ENCODE results near the gene PLA2G2D. TPM values are rescaled to one million over a fixed set of nuclear protein-coding genes. Genes with fewer than 3 reads are reported as not detected.

The PLA2G2D gene
- total and polyA plus RNA-seq, 9 of the 15 experiments (the other 6 are each of a cell fraction or from before 2014, with no cell fraction given) = not detected

DNA sequence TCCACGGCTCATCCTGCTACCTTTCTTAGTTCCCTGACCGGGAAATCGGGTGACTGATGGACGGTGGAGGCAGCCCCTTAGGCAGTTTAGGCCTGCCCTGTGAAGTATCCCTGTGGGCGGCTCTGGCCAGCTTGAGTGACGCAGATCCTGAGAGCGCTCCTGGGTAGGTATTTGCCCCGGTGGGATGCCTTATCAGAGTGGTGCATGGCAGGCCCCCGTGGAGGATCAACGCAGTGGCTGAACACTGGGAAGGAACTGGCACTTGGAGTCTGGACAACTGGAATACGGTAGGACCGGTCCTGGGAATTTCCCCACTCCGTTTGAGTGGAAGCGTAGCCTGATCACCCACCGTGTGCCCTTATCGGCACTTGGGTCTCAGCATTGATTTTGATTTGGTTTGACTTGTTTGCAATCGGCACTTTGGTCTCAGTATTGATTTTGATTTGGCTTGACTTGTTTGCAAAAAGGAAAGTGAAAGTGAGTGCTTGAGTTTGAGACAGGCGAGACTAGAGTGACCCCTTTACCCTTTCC, 35.0 kb upstream of the PLA2G2D start (continued):
- TF ChIP-seq, protein P1, sequence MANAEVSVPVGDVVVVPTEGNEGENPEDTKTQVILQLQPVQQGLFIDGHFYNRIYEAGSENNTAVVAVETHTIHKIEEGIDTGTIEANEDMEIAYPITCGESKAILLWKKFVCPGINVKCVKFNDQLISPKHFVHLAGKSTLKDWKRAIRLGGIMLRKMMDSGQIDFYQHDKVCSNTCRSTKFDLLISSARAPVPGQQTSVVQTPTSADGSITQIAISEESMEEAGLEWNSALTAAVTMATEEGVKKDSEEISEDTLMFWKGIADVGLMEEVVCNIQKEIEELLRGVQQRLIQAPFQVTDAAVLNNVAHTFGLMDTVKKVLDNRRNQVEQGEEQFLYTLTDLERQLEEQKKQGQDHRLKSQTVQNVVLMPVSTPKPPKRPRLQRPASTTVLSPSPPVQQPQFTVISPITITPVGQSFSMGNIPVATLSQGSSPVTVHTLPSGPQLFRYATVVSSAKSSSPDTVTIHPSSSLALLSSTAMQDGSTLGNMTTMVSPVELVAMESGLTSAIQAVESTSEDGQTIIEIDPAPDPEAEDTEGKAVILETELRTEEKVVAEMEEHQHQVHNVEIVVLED (CRISPR knock-in tag; IDR thresholded peaks at IDR 0.05) = no peak
- TF ChIP-seq, protein P2, sequence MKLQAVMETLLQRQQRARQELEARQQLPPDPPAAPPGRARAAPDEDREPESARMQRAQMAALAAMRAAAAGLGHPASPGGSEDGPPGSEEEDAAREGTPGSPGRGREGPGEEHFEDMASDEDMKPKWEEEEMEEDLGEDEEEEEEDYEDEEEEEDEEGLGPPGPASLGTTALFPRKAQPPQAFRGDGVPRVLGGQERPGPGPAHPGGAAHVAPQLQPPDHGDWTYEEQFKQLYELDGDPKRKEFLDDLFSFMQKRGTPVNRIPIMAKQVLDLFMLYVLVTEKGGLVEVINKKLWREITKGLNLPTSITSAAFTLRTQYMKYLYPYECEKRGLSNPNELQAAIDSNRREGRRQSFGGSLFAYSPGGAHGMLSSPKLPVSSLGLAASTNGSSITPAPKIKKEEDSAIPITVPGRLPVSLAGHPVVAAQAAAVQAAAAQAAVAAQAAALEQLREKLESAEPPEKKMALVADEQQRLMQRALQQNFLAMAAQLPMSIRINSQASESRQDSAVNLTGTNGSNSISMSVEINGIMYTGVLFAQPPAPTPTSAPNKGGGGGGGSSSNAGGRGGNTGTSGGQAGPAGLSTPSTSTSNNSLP (IDR thresholded peaks at IDR 0.05; ENCODE audit: borderline replicate concordance, low read depth, low read length) = no peak
- TF ChIP-seq SRSF3 (IDR thresholded peaks at IDR 0.05; ENCODE audit: insufficient read depth, low read length) (no peak), ATF4 (CRISPR knock-in tag; IDR thresholded peaks at IDR 0.05) (no peak)

- no peak overlapping the region for H3K4me3 ChIP-seq
- intact Hi-C loops (cut with micrococcal nuclease) = loop anchor here (1.0 to 2.0 kb wide), 3 partner anchors 52 to 235 kb away; no protein-coding TSS in a partner anchor
- no peaks in the 10 kb centered on the region; the same call in 1 of the 2 replicates for H3K9me3 ChIP-seq (replicated peaks; ENCODE audit: control insufficient read depth, insufficient read depth, low read depth, low read length)
- WGBS (ENCODE audit: insufficient coverage, low coverage, missing lambda C conversion rate) = 73% methylated on average over 5 of the region's 6 CpGs
- peaks cover 0 to 14% of the 10 kb centered on the region in 2 experiments; a peak in 2 of 5 replicates for H3K27me3 ChIP-seq (ENCODE audit: control insufficient read depth in 2 of 2, insufficient read depth in 2 of 2, low read length in 2 of 2)
- H3K9ac ChIP-seq (ENCODE audit: insufficient read depth in 1 of 2, low read depth in 2 of 2, low read length in 2 of 2) = 0 out of 4 replicates have a peak overlapping the region, but pooled peaks of 1 of the 2 experiments have one; percentile 48
- no peaks in the 10 kb centered on the region for H4K20me1 ChIP-seq (replicated peaks; ENCODE audit: control insufficient read depth, insufficient read depth, low read length)
- DNase-seq (ENCODE audit: extremely low read depth in 1 of 4, low spot score in 3 of 4) = no peak
- no peak overlapping the region for H3K4me2 ChIP-seq (ENCODE audit: insufficient read depth, low read length)
- POLR2A ChIA-PET = no interaction called here
- CTCF ChIA-PET (ENCODE audit: low intra/inter-chr PET ratio) = interaction anchor here (0.5 to 3.0 kb wide), 5 partner anchors 52 to 401 kb away, joined by 3 to 24 read pairs (median 17); no protein-coding TSS in a partner anchor
- no peak for FAIRE-seq
- H3K4me1 ChIP-seq (replicated peaks in 1 of 2; ENCODE audit: control insufficient read depth in 2 of 2, insufficient read depth in 2 of 2, low read length in 2 of 2) = peaks cover 0 to 26% of the 10 kb centered on the region in 2 experiments; a peak in 3 of 5 replicates
- no TSS peak for BruUV-seq (replicated peaks)
- ATAC-seq = no peak
- no peaks in the 10 kb centered on the region for H3K9me1 ChIP-seq (ENCODE audit: control insufficient read depth, insufficient read depth, low read length)
- H3K27ac ChIP-seq (ENCODE audit: extremely low read depth, low read depth, low read length) = no peak overlapping the region
- H2AFZ ChIP-seq (ENCODE audit: low read depth, low read length) = no peak overlapping the region
- no peaks in the 10 kb centered on the region for H3K79me2 ChIP-seq (ENCODE audit: control insufficient read depth, insufficient read depth, low read length)
- in situ Hi-C loops (cut with MboI) = loop anchor here (5.0 kb wide), 1 partner anchor 241 kb away; no protein-coding TSS in a partner anchor
- H3K36me3 ChIP-seq (ENCODE audit: control insufficient read depth, insufficient read depth, low read length) = no peaks in the 10 kb centered on the region
- no peak for TF ChIP-seq COPS2 (conservative IDR thresholded peaks at IDR 0.05)
- TF ChIP-seq PURB (CRISPR knock-in tag; IDR thresholded peaks at IDR 0.05; ENCODE audit: low read depth) = no peak
- TF ChIP-seq ELK3 (CRISPR knock-in tag; IDR thresholded peaks at IDR 0.05) = no peak
- no peak for TF ChIP-seq NFATC3 (IDR thresholded peaks at IDR 0.05)
- TF ChIP-seq TEAD4 (IDR thresholded peaks at IDR 0.05; ENCODE audit: low read length) = no peak
- TF ChIP-seq TEAD4 (CRISPR knock-in tag; IDR thresholded peaks at IDR 0.05; ENCODE audit: borderline replicate concordance) = no peak
- TF ChIP-seq HIVEP1 (CRISPR knock-in tag; IDR thresholded peaks at IDR 0.05) = no peak
- no peak for TF ChIP-seq RFX5 (IDR thresholded peaks at IDR 0.05; ENCODE audit: low read depth, low read length)
- no peak for TF ChIP-seq THRAP3 (IDR thresholded peaks at IDR 0.05; ENCODE audit: borderline replicate concordance)
Observed at GRCh38 chr1:20153000-20153418, 33.7 kb upstream of the PLA2G2D start.
